HG02623 (cell line): ENCODE results near the gene ENO3.
A peak's percentile ranks its signal among the peaks of the same experiment; 100 is the strongest.

Source experiments
- ATAC-seq: cut with Tn5 transposase; IDR thresholded peaks from one replicate; pipeline ENCODE4 v1.9.1; 2021; ENCODE audit warnings: moderate library complexity; ENCODE audit not compliant: unreplicated experiment

Gene ENO3

GRCh38 chr17:4949321-4950074 lies 1.4 kb upstream of the ENO3 start:
- peak; percentile 21 for ATAC-seq

GRCh38 chr17:4950075-4950745 lies 709 bp upstream of the ENO3 start:
- ATAC-seq = no peak

- no peak for ATAC-seq
Measured at GRCh38 chr17:4951486-4951885, 567 bp downstream of the ENO3 start.

- no peak for ATAC-seq
Measured at GRCh38 chr17:4953451-4953961, 2.6 kb downstream of the ENO3 start.

- ATAC-seq = no peak
Measured at GRCh38 chr17:4955091-4955490, 4.2 kb downstream of the ENO3 start.

- ATAC-seq = no peak
Measured at GRCh38 chr17:4956493-4957061, 5.7 kb downstream of the ENO3 start.

- no peak for ATAC-seq
Measured at GRCh38 chr17:4958102-4958501, 7.2 kb downstream of the ENO3 start.

GRCh38 chr17:4959261-4959965 lies 8.5 kb downstream of the ENO3 start:
- ATAC-seq = no peak

GRCh38 chr17:4960279-4960922 lies 9.5 kb downstream of the ENO3 start:
- ATAC-seq = no peak

GRCh38 chr17:4965311-4965986 lies 14.5 kb downstream of the ENO3 start:
- ATAC-seq = no peak

GRCh38 chr17:4966844-4967538 lies 16.1 kb downstream of the ENO3 start:
- ATAC-seq = peak; percentile 74

- peak; percentile 50 for ATAC-seq
Measured at GRCh38 chr17:4967539-4968485, 16.9 kb downstream of the ENO3 start, which contains the start of gene SPAG7. Gene SPAG7, minus strand, starts transcription at chr17:4967817. Its CDS starts 13 bp downstream, at chr17:4967804.

GRCh38 chr17:4968486-4969046 lies 17.6 kb downstream of the ENO3 start:
- ATAC-seq = no peak

GRCh38 chr17:4969047-4969550 lies 18.2 kb downstream of the ENO3 start:
- ATAC-seq = no peak

- no peak for ATAC-seq
Measured at GRCh38 chr17:4969551-4970173, 18.7 kb downstream of the ENO3 start.

GRCh38 chr17:4970273-4970672 lies 19.4 kb downstream of the ENO3 start:
- ATAC-seq = no peak

- ATAC-seq = no peak
Measured at GRCh38 chr17:4971826-4972225, 20.9 kb downstream of the ENO3 start.
